Measurements from ENCODE around the gene JAZF1. TPM values are rescaled to one million over a fixed set of nuclear protein-coding genes. Genes with fewer than 3 reads are reported as not detected.

JAZF1 gene
- polyA plus RNA-seq, 3 donors = 12.1 to 18.1 (median 17.2) TPM

- Histone ChIP-seq H2AFZ (ENCODE audit: insufficient read depth, low read depth, low read length, poor library complexity, severe bottlenecking) (no peak overlapping the region), H4K20me1 (ENCODE audit: insufficient read depth, low read length) (peaks cover 8% of the 10 kb centered on the region), H3K4me2 (replicated peaks; ENCODE audit: extremely low read depth, low read length, poor library complexity, severe bottlenecking) (no peak overlapping the region), H3K9ac (ENCODE audit: insufficient read depth, low read length, poor library complexity, severe bottlenecking) (no peak overlapping the region), H3K36me3 (replicated peaks in 1 of 2; ENCODE audit: control insufficient read depth in 1 of 2, insufficient read depth in 2 of 2, low read length in 2 of 2) (no peaks in the 10 kb centered on the region), H3K4me1 (ENCODE audit: control insufficient read depth in 1 of 2, insufficient read depth in 2 of 2, low read length in 2 of 2) (peaks cover 59 to 71% of the 10 kb centered on the region in 2 donors), H3K27ac (ENCODE audit: low read depth in 1 of 2, low read length in 2 of 2) (no peak overlapping the region), H3K9me3 (replicated peaks in 1 of 2; ENCODE audit: control insufficient read depth in 1 of 2, insufficient read depth in 1 of 2, low read length in 2 of 2) (no peaks in the 10 kb centered on the region), H3K27me3 (ENCODE audit: control insufficient read depth in 2 of 2, insufficient read depth in 2 of 2, low read length in 2 of 2) (no peaks in the 10 kb centered on the region), H3K79me2 (ENCODE audit: insufficient read depth, low read length) (peaks cover 67% of the 10 kb centered on the region), H3K4me3 (replicated peaks in 1 of 3; ENCODE audit: low read depth in 2 of 3, low read length in 3 of 3) (no peak overlapping the region)
- DNase-seq = no peak
- WGBS (ENCODE audit: insufficient coverage) = no CpG with 5 or more reads among the region's 1 CpG
- intact Hi-C loops (cut with micrococcal nuclease) = loop anchor here (5.0 to 10.0 kb wide), 2 partner anchors 69 to 886 kb away; partner anchors contain the start of gene HOXA13 (in 1 of the 2)
- H3K27me3 Mint-ChIP-seq (ENCODE audit: low read depth in 3 of 3) = peaks cover 0 to 3% (median 0%) of the 10 kb centered on the region in 3 donors
- H3K4me3 Mint-ChIP-seq = no peak overlapping the region
- peaks cover 67% of the 10 kb centered on the region for H3K4me1 Mint-ChIP-seq
- peaks cover 0 to 5% (median 0%) of the 10 kb centered on the region in 7 donors for H3K9me3 Mint-ChIP-seq
- H3K27ac Mint-ChIP-seq = no peak overlapping the region
- H3K36me3 Mint-ChIP-seq = peaks cover 10 to 31% of the 10 kb centered on the region in 2 donors
- no peak for TF ChIP-seq CTCF (IDR thresholded peaks at IDR 0.05)
These were observed 89.4 kb downstream of the JAZF1 start for GRCh38 chr7:28091190-28091589.

- no peak for TF ChIP-seq CTCF (IDR thresholded peaks at IDR 0.05)
- H3K27me3 ChIP-seq (ENCODE audit: control insufficient read depth in 2 of 2, insufficient read depth in 2 of 2, low read length in 2 of 2) = no peaks in the 10 kb centered on the region
- peaks cover 4 to 13% of the 10 kb centered on the region in 2 donors for H3K36me3 Mint-ChIP-seq
- H3K4me3 ChIP-seq (replicated peaks in 1 of 3; ENCODE audit: low read depth in 2 of 3, low read length in 3 of 3) = peak overlapping the region in 1 of 3 experiments; percentile 59
- H3K9me3 Mint-ChIP-seq = peaks cover 0 to 2% (median 0%) of the 10 kb centered on the region in 7 donors
- H3K4me2 ChIP-seq (replicated peaks; ENCODE audit: extremely low read depth, low read length, poor library complexity, severe bottlenecking) = peak overlapping the region; percentile 74
- peak overlapping the region; percentile 88 to 97 (median 95) for H3K27ac Mint-ChIP-seq
- peak overlapping the region in 1 of 2 donors; percentile 15 for H3K4me3 Mint-ChIP-seq
- H3K27me3 Mint-ChIP-seq (ENCODE audit: low read depth in 3 of 3) = peaks cover 0 to 1% (median 0%) of the 10 kb centered on the region in 3 donors
- 61% methylated on average over 4 of the region's 6 CpGs for WGBS (ENCODE audit: insufficient coverage)
- no peaks in the 10 kb centered on the region for H3K9me3 ChIP-seq (replicated peaks in 1 of 2; ENCODE audit: control insufficient read depth in 1 of 2, insufficient read depth in 1 of 2, low read length in 2 of 2)
- H2AFZ ChIP-seq (ENCODE audit: insufficient read depth, low read depth, low read length, poor library complexity, severe bottlenecking) = no peak overlapping the region
- intact Hi-C loops (cut with micrococcal nuclease) = no loop called here
- DNase-seq = peak in 1 of 3 donors; percentile 19
- peaks cover 70% of the 10 kb centered on the region for H3K4me1 Mint-ChIP-seq
- H3K79me2 ChIP-seq (ENCODE audit: insufficient read depth, low read length) = peaks cover 67% of the 10 kb centered on the region
- H3K36me3 ChIP-seq (replicated peaks in 1 of 2; ENCODE audit: control insufficient read depth in 1 of 2, insufficient read depth in 2 of 2, low read length in 2 of 2) = no peaks in the 10 kb centered on the region
- peaks cover 64 to 72% of the 10 kb centered on the region in 2 donors for H3K4me1 ChIP-seq (ENCODE audit: control insufficient read depth in 1 of 2, insufficient read depth in 2 of 2, low read length in 2 of 2)
- H3K27ac ChIP-seq (ENCODE audit: low read depth in 1 of 2, low read length in 2 of 2) = peak overlapping the region in 1 of 2 donors; percentile 82
- no peaks in the 10 kb centered on the region for H4K20me1 ChIP-seq (ENCODE audit: insufficient read depth, low read length)
- no peak overlapping the region for H3K9ac ChIP-seq (ENCODE audit: insufficient read depth, low read length, poor library complexity, severe bottlenecking)
These were observed 91.5 kb downstream of the JAZF1 start for GRCh38 chr7:28088901-28089714.
